ENCODE data around the gene ADAMTSL1.

GRCh38 chr9:18692268-18692667 lies 218.3 kb downstream of the ADAMTSL1 start:
- TF ChIP-seq YY1 (IDR thresholded peaks at IDR 0.05; ENCODE audit: extremely low read depth, insufficient replicate concordance, low read depth, low read length) (no peak), POLR2AphosphoS5 (IDR thresholded peaks at IDR 0.05; ENCODE audit: low read depth, low read length) (no peak), SP1 (IDR thresholded peaks at IDR 0.05; ENCODE audit: low read depth) (no peak), SRF (IDR thresholded peaks at IDR 0.05; ENCODE audit: low read depth) (no peak), CTCF (IDR thresholded peaks at IDR 0.05 in 2 of 3, conservative IDR thresholded peaks at IDR 0.05 in 1 of 3; ENCODE audit: borderline replicate concordance in 1 of 3, insufficient read depth in 1 of 3, low read depth in 2 of 3, low read length in 2 of 3) (no peak), ZNF274 (IDR thresholded peaks at IDR 0.05; ENCODE audit: low read depth, low read length) (no peak), EZH2 (IDR thresholded peaks at IDR 0.05) (no peak), SIN3A (IDR thresholded peaks at IDR 0.05; ENCODE audit: low read depth) (no peak)
- TF ChIP-seq, protein P1, sequence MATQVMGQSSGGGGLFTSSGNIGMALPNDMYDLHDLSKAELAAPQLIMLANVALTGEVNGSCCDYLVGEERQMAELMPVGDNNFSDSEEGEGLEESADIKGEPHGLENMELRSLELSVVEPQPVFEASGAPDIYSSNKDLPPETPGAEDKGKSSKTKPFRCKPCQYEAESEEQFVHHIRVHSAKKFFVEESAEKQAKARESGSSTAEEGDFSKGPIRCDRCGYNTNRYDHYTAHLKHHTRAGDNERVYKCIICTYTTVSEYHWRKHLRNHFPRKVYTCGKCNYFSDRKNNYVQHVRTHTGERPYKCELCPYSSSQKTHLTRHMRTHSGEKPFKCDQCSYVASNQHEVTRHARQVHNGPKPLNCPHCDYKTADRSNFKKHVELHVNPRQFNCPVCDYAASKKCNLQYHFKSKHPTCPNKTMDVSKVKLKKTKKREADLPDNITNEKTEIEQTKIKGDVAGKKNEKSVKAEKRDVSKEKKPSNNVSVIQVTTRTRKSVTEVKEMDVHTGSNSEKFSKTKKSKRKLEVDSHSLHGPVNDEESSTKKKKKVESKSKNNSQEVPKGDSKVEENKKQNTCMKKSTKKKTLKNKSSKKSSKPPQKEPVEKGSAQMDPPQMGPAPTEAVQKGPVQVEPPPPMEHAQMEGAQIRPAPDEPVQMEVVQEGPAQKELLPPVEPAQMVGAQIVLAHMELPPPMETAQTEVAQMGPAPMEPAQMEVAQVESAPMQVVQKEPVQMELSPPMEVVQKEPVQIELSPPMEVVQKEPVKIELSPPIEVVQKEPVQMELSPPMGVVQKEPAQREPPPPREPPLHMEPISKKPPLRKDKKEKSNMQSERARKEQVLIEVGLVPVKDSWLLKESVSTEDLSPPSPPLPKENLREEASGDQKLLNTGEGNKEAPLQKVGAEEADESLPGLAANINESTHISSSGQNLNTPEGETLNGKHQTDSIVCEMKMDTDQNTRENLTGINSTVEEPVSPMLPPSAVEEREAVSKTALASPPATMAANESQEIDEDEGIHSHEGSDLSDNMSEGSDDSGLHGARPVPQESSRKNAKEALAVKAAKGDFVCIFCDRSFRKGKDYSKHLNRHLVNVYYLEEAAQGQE (IDR thresholded peaks at IDR 0.05; ENCODE audit: low read depth), result no peak
